Stomach (tissue), 9 donors: ENCODE results near the gene RGS7. TPM values are rescaled to one million over a fixed set of nuclear protein-coding genes. Genes with fewer than 3 reads are reported as not detected.
"Not testable (repeated sequence)": the region's sequence is repeated elsewhere in the genome, so short reads cannot be mapped to it uniquely, and the experiment has no call there.

Source experiments
- DNase-seq, 2 donors: peaks; one replicate each; pipeline versions ENCODE4 v3.0.0 to v3.0.0-alpha.2; 2013 to 2019
- H3K27ac ChIP-seq, 5 donors: fragments of 200-600 bp in 4 of 5; sonication (generic) in 4 of 5; one replicate each; pipeline ENCODE4 v1.5.1; 2013 to 2019; ENCODE audit warnings: mild to moderate bottlenecking in 1 of 5, moderate library complexity in 1 of 5
- H3K27me3 ChIP-seq, 3 donors: fragments of 200-600 bp; sonication (generic); one replicate each; pipeline ENCODE4 v1.5.1; 2017 to 2019; ENCODE audit warnings: mixed run types in 1 of 3
- H3K36me3 ChIP-seq, 4 donors: fragments of 200-600 bp; sonication (generic); 1 replicate in 3 of 4; 2 replicates in 1 of 4; pipeline ENCODE4 v1.5.1; 2016 to 2019
- H3K4me1 ChIP-seq, 4 donors: fragments of 200-600 bp; sonication (generic); one replicate each; pipeline ENCODE4 v1.5.1; 2016 to 2019
- H3K4me3 ChIP-seq, 4 donors: fragments of 200-600 bp; sonication (generic) in 3 of 4; one replicate each; pipeline ENCODE4 v1.5.1; 2016 to 2019; ENCODE audit warnings: mild to moderate bottlenecking in 1 of 4
- H3K9me3 ChIP-seq, 4 donors: fragments of 200-600 bp; sonication (generic); one replicate each; pipeline ENCODE4 v1.5.1; 2016 to 2019
- EP300 ChIP-seq: sonication (generic); formaldehyde crosslinking; IDR thresholded peaks from one replicate; pipeline ENCODE4 v1.6.1; 2017; ENCODE audit warnings: antibody characterized with exemption
- POLR2A ChIP-seq, 4 donors: fragments of 450-650 bp; IDR thresholded peaks; one replicate each; pipeline ENCODE4 v1.6.1; 2016; ENCODE audit warnings: antibody characterized with exemption in 4 of 4, control low read depth in 2 of 4, mild to moderate bottlenecking in 1 of 4, moderate library complexity in 1 of 4
- POLR2AphosphoS5 ChIP-seq, 3 donors: sonication (generic); formaldehyde crosslinking; IDR thresholded peaks; one replicate each; pipeline ENCODE4 v1.6.1; 2016; ENCODE audit warnings: antibody characterized with exemption in 3 of 3
- WGBS, 5 donors: extraction: QIAGEN DNeasy Blood & Tissue Kit in 3 of 5; methylation state at CpG; one replicate each; pipeline versions ENCODE4 v1.1.5 to v1.1.7; 2013 to 2018; 5-methylcytosine and 5-hydroxymethylcytosine counted together
- intact Hi-C: fragments of 100-400 bp; cut with DNase I; formaldehyde crosslinking; loops from one replicate; pipeline ENCODE4 v1.15.1; 2023; ENCODE audit warnings: low total_unique reads
- polyA plus RNA-seq, 3 donors: library from polyadenylated mRNA; stranded (reverse); fragments of 200-250 nt; gene quantifications; one replicate each; pipeline ENCODE4 v1.2.3, GENCODE V29; 2013
- total RNA-seq, 5 donors: library from RNA; depleted of rRNA; stranded (reverse); fragments of >200 nt; gene quantifications; one replicate each; pipeline versions ENCODE4 v1.1.0 to v1.2.3, GENCODE V29; 2014 to 2016
- TF ChIP-seq, protein P1 (sequence below), 7 experiments: fragments of 450-650 bp in 4 of 7; fragments of 200-600 bp in 3 of 7; sonication (generic) in 3 of 7; IDR thresholded peaks; one replicate each; pipeline ENCODE4 v1.5.1; 2016 to 2019; ENCODE audit warnings: antibody characterized with exemption in 7 of 7, control low read depth in 2 of 7, mild to moderate bottlenecking in 1 of 7
- donor health status: healthy with polysubstance abuse.
- donor health status: Bipolar disorder and iron deficiency.
- donor health status: healthy.

RGS7 gene
- total and polyA plus RNA-seq, 8 donors, result 0.23 to 2.9 (median 1.9) TPM; not detected in 2

DNA sequence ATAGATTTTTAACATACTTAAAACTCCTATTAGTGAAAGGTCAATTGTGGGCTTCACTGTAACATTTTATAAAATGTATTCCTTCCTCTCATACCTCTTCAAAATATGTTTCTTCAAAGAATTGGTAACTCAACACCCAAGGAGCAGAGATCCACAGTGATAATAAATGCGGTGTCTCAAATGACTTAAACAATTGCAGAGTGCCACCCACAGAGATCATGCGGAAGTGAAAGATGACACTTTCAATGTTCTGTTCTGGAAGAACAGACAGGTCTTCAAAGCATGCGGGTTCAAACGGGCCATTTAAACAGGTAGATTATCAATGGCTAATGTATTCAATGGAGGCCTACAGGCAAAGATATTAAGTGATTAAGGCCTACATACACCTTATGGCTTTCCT is 588.0 kb downstream of the RGS7 start:
- TF ChIP-seq EP300, result no peak
- TF ChIP-seq POLR2A (IDR thresholded peaks at IDR 0.05), result no peak
- TF ChIP-seq POLR2AphosphoS5 (IDR thresholded peaks at IDR 0.05), result no peak
- TF ChIP-seq, protein P1, sequence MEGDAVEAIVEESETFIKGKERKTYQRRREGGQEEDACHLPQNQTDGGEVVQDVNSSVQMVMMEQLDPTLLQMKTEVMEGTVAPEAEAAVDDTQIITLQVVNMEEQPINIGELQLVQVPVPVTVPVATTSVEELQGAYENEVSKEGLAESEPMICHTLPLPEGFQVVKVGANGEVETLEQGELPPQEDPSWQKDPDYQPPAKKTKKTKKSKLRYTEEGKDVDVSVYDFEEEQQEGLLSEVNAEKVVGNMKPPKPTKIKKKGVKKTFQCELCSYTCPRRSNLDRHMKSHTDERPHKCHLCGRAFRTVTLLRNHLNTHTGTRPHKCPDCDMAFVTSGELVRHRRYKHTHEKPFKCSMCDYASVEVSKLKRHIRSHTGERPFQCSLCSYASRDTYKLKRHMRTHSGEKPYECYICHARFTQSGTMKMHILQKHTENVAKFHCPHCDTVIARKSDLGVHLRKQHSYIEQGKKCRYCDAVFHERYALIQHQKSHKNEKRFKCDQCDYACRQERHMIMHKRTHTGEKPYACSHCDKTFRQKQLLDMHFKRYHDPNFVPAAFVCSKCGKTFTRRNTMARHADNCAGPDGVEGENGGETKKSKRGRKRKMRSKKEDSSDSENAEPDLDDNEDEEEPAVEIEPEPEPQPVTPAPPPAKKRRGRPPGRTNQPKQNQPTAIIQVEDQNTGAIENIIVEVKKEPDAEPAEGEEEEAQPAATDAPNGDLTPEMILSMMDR (IDR thresholded peaks at IDR 0.05), result no peak
- Histone ChIP-seq H3K4me3 (no peak overlapping the region), H3K36me3 (no peaks in the 10 kb centered on the region), H3K4me1 (no peaks in the 10 kb centered on the region), H3K9me3 (no peaks in the 10 kb centered on the region), H3K27me3 (no peaks in the 10 kb centered on the region), H3K27ac (no peak overlapping the region)
- 81 to 88% (median 86%) methylated on average over 4 of the region's 4 CpGs for WGBS, 5 donors
- DNase-seq, result no peak
- intact Hi-C loops, result no loop called here

DNA sequence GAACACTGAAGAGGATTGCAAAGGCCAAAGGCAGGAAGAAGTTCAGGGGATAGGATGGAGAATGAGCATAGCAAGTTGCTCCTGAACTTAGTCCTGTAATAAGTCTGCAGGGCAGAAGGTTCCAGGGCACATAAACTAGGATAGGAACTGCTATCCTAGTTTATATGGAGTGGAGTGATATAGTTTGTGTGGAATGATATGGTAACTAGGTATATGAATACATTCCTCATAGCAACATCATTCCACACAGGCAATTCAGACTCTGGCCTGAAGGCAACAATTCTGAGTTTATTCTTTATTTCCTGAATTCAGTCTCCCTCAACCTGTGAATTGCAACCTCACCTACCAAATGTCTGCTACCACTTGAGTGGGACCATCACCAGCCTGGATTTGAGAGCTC is 590.2 kb downstream of the RGS7 start:
- Histone ChIP-seq H3K4me3 (no peak overlapping the region), H3K36me3 (no peaks in the 10 kb centered on the region), H3K27me3 (no peaks in the 10 kb centered on the region), H3K27ac (no peak overlapping the region), H3K9me3 (no peaks in the 10 kb centered on the region), H3K4me1 (no peaks in the 10 kb centered on the region)
- no peak for DNase-seq
- no peak for TF ChIP-seq EP300
- intact Hi-C loops, result no loop called here

DNA sequence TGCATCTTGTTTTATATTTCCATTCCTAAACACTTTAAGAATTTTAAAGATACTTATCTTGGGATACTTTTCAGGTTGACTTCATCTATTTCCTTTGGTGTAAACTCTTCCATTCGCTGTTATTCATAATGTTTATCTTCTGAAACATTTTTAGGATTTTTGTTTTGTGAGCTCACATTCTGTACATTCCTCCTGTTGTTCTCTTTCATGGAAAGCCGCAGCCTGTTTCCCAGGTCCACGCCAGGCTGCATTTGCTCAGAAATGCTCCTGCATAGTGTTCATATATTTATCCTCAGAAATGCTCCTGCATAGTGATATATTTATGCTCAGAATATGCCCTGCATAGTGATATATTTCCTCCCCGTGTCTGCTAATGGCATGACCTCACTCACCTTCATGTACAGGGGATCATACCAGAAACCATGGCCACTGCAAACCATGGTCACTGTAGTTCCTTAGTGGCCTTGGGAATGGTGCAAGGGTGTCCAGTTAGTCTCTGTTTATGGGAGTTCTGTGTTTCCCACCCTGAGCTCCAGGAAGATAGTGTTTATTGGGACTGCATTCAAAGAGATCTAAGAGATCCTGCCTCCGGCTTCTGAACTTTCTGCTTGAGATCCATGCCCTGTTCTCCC is 591.2 kb downstream of the RGS7 start:
- H3K27me3 ChIP-seq, result no peaks in the 10 kb centered on the region
- TF ChIP-seq POLR2AphosphoS5 (IDR thresholded peaks at IDR 0.05) (no peak), POLR2A (IDR thresholded peaks at IDR 0.05) (no peak), EP300 (no peak)
- TF ChIP-seq, protein P1 (IDR thresholded peaks at IDR 0.05), result no peak
- DNase-seq, result no peak
- WGBS, 5 donors, result 45 to 62% (median 59%) methylated on average over 5 of the region's 5 CpGs
- no peaks in the 10 kb centered on the region for H3K36me3 ChIP-seq
- intact Hi-C loops, result no loop called here
- no peak overlapping the region for H3K4me3 ChIP-seq
- no peaks in the 10 kb centered on the region for H3K9me3 ChIP-seq
- no peaks in the 10 kb centered on the region for H3K4me1 ChIP-seq
- H3K27ac ChIP-seq, result no peak overlapping the region

DNA sequence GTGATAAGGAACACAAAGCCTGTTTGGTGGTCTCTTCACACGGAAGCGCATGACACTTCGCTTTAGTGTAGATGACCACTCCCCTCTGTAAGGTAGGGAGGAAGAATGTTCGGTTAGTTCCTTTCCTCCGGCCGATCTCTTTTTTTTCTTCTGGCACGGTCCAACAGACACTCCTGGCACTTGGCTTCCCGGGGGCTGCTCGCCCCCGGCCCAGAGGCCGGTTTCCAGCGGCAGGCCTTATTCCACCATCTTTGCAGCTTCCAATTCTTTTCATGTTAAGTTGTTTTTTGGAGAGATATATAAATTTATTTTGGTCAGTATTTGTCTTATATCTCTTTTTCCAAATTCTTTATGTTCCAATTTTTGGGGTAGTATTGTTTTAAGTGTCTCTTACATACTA is 593.2 kb downstream of the RGS7 start:
- H3K36me3 ChIP-seq, result no peaks in the 10 kb centered on the region
- no peaks in the 10 kb centered on the region for H3K9me3 ChIP-seq
- no peak for TF ChIP-seq POLR2AphosphoS5 (IDR thresholded peaks at IDR 0.05)
- TF ChIP-seq, protein P1 (IDR thresholded peaks at IDR 0.05), result no peak
- no peak for TF ChIP-seq POLR2A (IDR thresholded peaks at IDR 0.05)
- no peak for TF ChIP-seq EP300
- H3K4me3 ChIP-seq, result no peak overlapping the region
- DNase-seq, result no peak
- no peaks in the 10 kb centered on the region for H3K4me1 ChIP-seq
- 84 to 98% (median 95%) methylated on average over 12 of the region's 12 CpGs for WGBS, 5 donors
- no peaks in the 10 kb centered on the region for H3K27me3 ChIP-seq
- intact Hi-C loops, result no loop called here
- no peak overlapping the region for H3K27ac ChIP-seq

DNA sequence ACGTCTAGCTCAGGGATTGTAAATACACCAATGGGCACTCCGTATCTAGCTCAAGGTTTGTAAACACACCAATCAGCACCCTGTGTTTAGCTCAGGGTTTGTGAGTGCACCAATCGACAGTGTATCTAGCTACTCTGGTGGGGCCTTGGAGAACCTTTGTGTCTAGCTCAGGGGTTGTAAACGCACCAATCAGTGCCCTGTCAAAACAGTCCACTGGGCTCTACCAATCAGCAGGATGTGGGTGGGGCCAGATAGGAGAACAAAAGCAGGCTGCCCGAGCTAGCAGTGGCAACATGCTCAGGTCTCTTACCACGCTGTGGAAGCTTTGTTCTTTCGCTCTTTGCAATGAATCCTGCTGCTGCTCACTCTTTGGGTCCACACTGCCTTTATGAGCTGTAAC is 593.9 kb downstream of the RGS7 start:
- WGBS, 5 donors, result 76 to 84% (median 78%) methylated on average over 6 to 7 of the region's 7 CpGs
- intact Hi-C loops, result not testable (repeated sequence)

DNA sequence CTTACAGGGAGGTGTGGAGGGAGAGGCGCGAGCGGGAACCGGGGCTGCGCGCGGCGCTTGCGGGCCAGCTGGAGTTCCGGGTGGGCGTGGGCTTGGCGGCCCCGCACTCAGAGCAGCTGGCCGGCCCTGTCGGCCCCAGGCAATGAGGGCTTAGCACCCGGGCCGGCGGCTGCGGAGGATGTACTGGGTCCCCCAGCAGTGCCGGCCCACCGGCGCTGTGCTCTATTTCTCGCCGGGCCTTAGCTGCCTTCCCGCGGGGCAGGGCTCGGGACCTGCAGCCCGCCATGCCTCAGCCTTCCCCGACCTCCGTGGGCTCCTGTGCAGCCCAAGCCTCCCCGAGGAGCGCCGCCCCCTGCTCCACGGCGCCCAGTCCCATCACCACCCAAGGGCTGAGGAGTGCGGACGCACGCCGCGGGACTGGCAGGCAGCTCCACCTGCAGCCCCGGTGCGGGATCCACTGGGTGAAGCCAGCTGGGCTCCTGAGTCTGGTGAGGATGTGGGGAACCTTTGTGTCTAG is 594.5 kb downstream of the RGS7 start:
- not testable (repeated sequence) for H3K27me3 ChIP-seq
- WGBS, 5 donors, result 95 to 98% (median 97%) methylated on average over 19 to 39 of the region's 42 CpGs

More for the DNA sequence above, 593.9 kb downstream of the RGS7 start:
- not testable (repeated sequence) for H3K36me3 ChIP-seq, H3K4me3 ChIP-seq, DNase-seq, H3K4me1 ChIP-seq, H3K27ac ChIP-seq, H3K27me3 ChIP-seq, H3K9me3 ChIP-seq

DNA sequence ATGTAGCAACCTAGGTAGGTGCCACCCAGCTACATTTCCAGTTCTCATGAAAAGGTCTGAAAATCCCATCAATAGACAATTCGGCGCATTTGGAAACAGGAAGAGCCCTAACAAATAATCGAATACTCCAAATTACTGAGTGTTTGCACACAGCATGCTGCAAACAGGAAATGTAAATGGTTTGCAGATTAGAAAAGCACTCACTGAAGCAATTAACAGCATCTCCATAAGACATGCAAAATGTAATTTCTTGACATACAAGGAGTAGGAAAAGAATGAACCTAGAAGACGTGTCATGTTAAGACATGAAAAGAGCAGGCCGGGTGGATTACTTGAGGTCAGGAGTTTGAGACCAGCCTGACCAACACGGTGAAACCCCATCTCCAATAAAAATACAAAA is 598.2 kb downstream of the RGS7 start:
- H3K9me3 ChIP-seq, H3K36me3 ChIP-seq, H3K4me1 ChIP-seq, H3K4me3 ChIP-seq, H3K27ac ChIP-seq, intact Hi-C loops, H3K27me3 ChIP-seq, DNase-seq: not testable (repeated sequence)
- WGBS, 5 donors, result 72 to 81% (median 79%) methylated on average over 6 of the region's 6 CpGs

More for the DNA sequence above, 594.5 kb downstream of the RGS7 start:
- H3K4me3 ChIP-seq, H3K36me3 ChIP-seq, H3K4me1 ChIP-seq, intact Hi-C loops, DNase-seq, H3K27ac ChIP-seq, H3K9me3 ChIP-seq: not testable (repeated sequence)
